Measurements from ENCODE around the gene DDX1. TPM values are rescaled to one million over a fixed set of nuclear protein-coding genes. Genes with fewer than 3 reads are reported as not detected.

Gene DDX1
- total and polyA plus RNA-seq, 2 donors (not counting 1 experiment from before 2014, with no cell fraction given), result 54.3 to 176 TPM

GRCh38 chr2:15606481-15607441, 15.1 kb downstream of the DDX1 start:
- no peak overlapping the region for H3K27ac ChIP-seq (ENCODE audit: insufficient read depth, low read length)
- H3K4me2 ChIP-seq (ENCODE audit: extremely low read depth, insufficient read depth, low read length), result no peak overlapping the region
- H3K79me2 ChIP-seq (ENCODE audit: control insufficient read depth, insufficient read depth, low read length), result no peaks in the 10 kb centered on the region
- no peaks in the 10 kb centered on the region for H3K27me3 ChIP-seq (ENCODE audit: control insufficient read depth, insufficient read depth, low read length)
- no peak for DNase-seq (ENCODE audit: low read depth in 2 of 2)
- H3K36me3 ChIP-seq (ENCODE audit: control insufficient read depth, insufficient read depth, low read length), result peaks cover 18% of the 10 kb centered on the region
- TF ChIP-seq EZH2 (IDR thresholded peaks at IDR 0.05; ENCODE audit: low read length, missing control alignments), result no peak
- TF ChIP-seq CTCF (conservative IDR thresholded peaks at IDR 0.05 in 1 of 2, IDR thresholded peaks at IDR 0.05 in 1 of 2; ENCODE audit: low read depth in 1 of 2, low read length in 2 of 2), result no peak
- H2AFZ ChIP-seq (ENCODE audit: low read length), result no peak overlapping the region
- no peaks in the 10 kb centered on the region for H3K4me1 ChIP-seq (ENCODE audit: control insufficient read depth, extremely low read depth, insufficient read depth, low read length)
- H4K20me1 ChIP-seq (ENCODE audit: control insufficient read depth, extremely low read depth, insufficient read depth, low read length), result no peaks in the 10 kb centered on the region
- no peak overlapping the region for H3K4me3 ChIP-seq (replicated peaks in 1 of 4; ENCODE audit: control extremely low read depth in 1 of 4, insufficient read depth in 1 of 4, low read depth in 3 of 4, low read length in 4 of 4)
- H3K9ac ChIP-seq (ENCODE audit: insufficient read depth, low read length), result no peak overlapping the region
- H3K9me3 ChIP-seq (ENCODE audit: control insufficient read depth, insufficient read depth, low read depth, low read length), result no peaks in the 10 kb centered on the region

- H3K27me3 ChIP-seq (ENCODE audit: control insufficient read depth, insufficient read depth, low read length), result no peaks in the 10 kb centered on the region
- H3K9ac ChIP-seq (ENCODE audit: insufficient read depth, low read length), result no peak overlapping the region
- DNase-seq (ENCODE audit: low read depth in 2 of 2), result no peak
- H3K36me3 ChIP-seq (ENCODE audit: control insufficient read depth, insufficient read depth, low read length), result peaks cover 16% of the 10 kb centered on the region
- H3K9me3 ChIP-seq (ENCODE audit: control insufficient read depth, insufficient read depth, low read depth, low read length), result no peaks in the 10 kb centered on the region
- no peaks in the 10 kb centered on the region for H3K79me2 ChIP-seq (ENCODE audit: control insufficient read depth, insufficient read depth, low read length)
- H3K4me3 ChIP-seq (replicated peaks in 1 of 4; ENCODE audit: control extremely low read depth in 1 of 4, insufficient read depth in 1 of 4, low read depth in 3 of 4, low read length in 4 of 4), result no peak overlapping the region
- H3K4me2 ChIP-seq (ENCODE audit: extremely low read depth, insufficient read depth, low read length), result no peak overlapping the region
- TF ChIP-seq CTCF (conservative IDR thresholded peaks at IDR 0.05 in 1 of 2, IDR thresholded peaks at IDR 0.05 in 1 of 2; ENCODE audit: low read depth in 1 of 2, low read length in 2 of 2) (no peak), EZH2 (IDR thresholded peaks at IDR 0.05; ENCODE audit: low read length, missing control alignments) (no peak)
- H4K20me1 ChIP-seq (ENCODE audit: control insufficient read depth, extremely low read depth, insufficient read depth, low read length), result no peaks in the 10 kb centered on the region
- no peaks in the 10 kb centered on the region for H3K4me1 ChIP-seq (ENCODE audit: control insufficient read depth, extremely low read depth, insufficient read depth, low read length)
- no peak overlapping the region for H3K27ac ChIP-seq (ENCODE audit: insufficient read depth, low read length)
- no peak overlapping the region for H2AFZ ChIP-seq (ENCODE audit: low read length)
Observed at GRCh38 chr2:15607709-15608391, 16.2 kb downstream of the DDX1 start.

GRCh38 chr2:15608392-15608761, 16.7 kb downstream of the DDX1 start:
- Histone ChIP-seq H3K4me2 (ENCODE audit: extremely low read depth, insufficient read depth, low read length) (no peak overlapping the region), H3K27ac (ENCODE audit: insufficient read depth, low read length) (no peak overlapping the region), H3K79me2 (ENCODE audit: control insufficient read depth, insufficient read depth, low read length) (no peaks in the 10 kb centered on the region), H3K4me3 (replicated peaks in 1 of 4; ENCODE audit: control extremely low read depth in 1 of 4, insufficient read depth in 1 of 4, low read depth in 3 of 4, low read length in 4 of 4) (no peak overlapping the region), H3K27me3 (ENCODE audit: control insufficient read depth, insufficient read depth, low read length) (no peaks in the 10 kb centered on the region), H2AFZ (ENCODE audit: low read length) (no peak overlapping the region), H3K36me3 (ENCODE audit: control insufficient read depth, insufficient read depth, low read length) (peaks cover 15% of the 10 kb centered on the region), H3K9me3 (ENCODE audit: control insufficient read depth, insufficient read depth, low read depth, low read length) (no peaks in the 10 kb centered on the region), H3K9ac (ENCODE audit: insufficient read depth, low read length) (no peak overlapping the region), H4K20me1 (ENCODE audit: control insufficient read depth, extremely low read depth, insufficient read depth, low read length) (no peaks in the 10 kb centered on the region), H3K4me1 (ENCODE audit: control insufficient read depth, extremely low read depth, insufficient read depth, low read length) (no peaks in the 10 kb centered on the region)
- no peak for DNase-seq (ENCODE audit: low read depth in 2 of 2)
- TF ChIP-seq CTCF (conservative IDR thresholded peaks at IDR 0.05 in 1 of 2, IDR thresholded peaks at IDR 0.05 in 1 of 2; ENCODE audit: low read depth in 1 of 2, low read length in 2 of 2) (no peak), EZH2 (IDR thresholded peaks at IDR 0.05; ENCODE audit: low read length, missing control alignments) (no peak)
